Suprapubic skin (tissue), 4 donors: ENCODE data around the gene PAK5.

ENCODE experiments used
- POLR2A ChIP-seq, 2 donors: fragments of 450-650 bp; IDR thresholded peaks; one replicate each; pipeline ENCODE4 v1.6.1; 2017; ENCODE audit warnings: antibody characterized with exemption in 2 of 2, mild to moderate bottlenecking in 2 of 2, moderate library complexity in 2 of 2
- POLR2AphosphoS5 ChIP-seq, 3 donors: sonication (generic); formaldehyde crosslinking; IDR thresholded peaks; one replicate each; pipeline ENCODE4 v1.6.1; 2017; ENCODE audit warnings: antibody characterized with exemption in 3 of 3
- TF ChIP-seq, protein P1 (sequence below), 2 donors: fragments of 200-600 bp in 1 of 2; fragments of 450-650 bp in 1 of 2; sonication (generic) in 1 of 2; IDR thresholded peaks; one replicate each; pipeline ENCODE4 v1.5.1; 2016 to 2019; ENCODE audit warnings: antibody characterized with exemption in 2 of 2, mild to moderate bottlenecking in 1 of 2, moderate library complexity in 1 of 2

DNA sequence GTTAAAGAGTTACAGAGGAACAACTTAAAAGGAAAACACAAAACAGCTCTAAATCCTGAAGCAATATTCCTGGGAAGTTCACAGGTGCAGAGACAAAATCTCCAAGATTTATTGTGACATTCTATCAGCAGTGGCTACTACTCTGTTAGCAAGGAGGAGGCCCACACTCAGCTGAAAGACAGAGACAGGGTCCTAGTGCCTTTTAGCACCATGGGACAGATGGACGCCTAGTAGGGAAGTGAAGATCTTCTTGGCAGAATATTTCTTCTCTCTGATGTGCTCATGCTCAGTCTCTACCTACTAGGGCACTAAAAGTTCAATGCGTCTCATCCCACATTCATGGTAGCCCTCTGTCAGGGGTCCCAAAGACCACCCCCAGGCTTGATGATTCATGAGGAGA, 191.1 kb downstream of the PAK5 start:
- TF ChIP-seq POLR2A (IDR thresholded peaks at IDR 0.05), result no peak
- TF ChIP-seq, protein P1, sequence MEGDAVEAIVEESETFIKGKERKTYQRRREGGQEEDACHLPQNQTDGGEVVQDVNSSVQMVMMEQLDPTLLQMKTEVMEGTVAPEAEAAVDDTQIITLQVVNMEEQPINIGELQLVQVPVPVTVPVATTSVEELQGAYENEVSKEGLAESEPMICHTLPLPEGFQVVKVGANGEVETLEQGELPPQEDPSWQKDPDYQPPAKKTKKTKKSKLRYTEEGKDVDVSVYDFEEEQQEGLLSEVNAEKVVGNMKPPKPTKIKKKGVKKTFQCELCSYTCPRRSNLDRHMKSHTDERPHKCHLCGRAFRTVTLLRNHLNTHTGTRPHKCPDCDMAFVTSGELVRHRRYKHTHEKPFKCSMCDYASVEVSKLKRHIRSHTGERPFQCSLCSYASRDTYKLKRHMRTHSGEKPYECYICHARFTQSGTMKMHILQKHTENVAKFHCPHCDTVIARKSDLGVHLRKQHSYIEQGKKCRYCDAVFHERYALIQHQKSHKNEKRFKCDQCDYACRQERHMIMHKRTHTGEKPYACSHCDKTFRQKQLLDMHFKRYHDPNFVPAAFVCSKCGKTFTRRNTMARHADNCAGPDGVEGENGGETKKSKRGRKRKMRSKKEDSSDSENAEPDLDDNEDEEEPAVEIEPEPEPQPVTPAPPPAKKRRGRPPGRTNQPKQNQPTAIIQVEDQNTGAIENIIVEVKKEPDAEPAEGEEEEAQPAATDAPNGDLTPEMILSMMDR (IDR thresholded peaks at IDR 0.05), result no peak
- TF ChIP-seq POLR2AphosphoS5 (IDR thresholded peaks at IDR 0.05), result no peak
